ENCODE measurements around the gene C2orf92.

C2orf92 gene

DNA sequence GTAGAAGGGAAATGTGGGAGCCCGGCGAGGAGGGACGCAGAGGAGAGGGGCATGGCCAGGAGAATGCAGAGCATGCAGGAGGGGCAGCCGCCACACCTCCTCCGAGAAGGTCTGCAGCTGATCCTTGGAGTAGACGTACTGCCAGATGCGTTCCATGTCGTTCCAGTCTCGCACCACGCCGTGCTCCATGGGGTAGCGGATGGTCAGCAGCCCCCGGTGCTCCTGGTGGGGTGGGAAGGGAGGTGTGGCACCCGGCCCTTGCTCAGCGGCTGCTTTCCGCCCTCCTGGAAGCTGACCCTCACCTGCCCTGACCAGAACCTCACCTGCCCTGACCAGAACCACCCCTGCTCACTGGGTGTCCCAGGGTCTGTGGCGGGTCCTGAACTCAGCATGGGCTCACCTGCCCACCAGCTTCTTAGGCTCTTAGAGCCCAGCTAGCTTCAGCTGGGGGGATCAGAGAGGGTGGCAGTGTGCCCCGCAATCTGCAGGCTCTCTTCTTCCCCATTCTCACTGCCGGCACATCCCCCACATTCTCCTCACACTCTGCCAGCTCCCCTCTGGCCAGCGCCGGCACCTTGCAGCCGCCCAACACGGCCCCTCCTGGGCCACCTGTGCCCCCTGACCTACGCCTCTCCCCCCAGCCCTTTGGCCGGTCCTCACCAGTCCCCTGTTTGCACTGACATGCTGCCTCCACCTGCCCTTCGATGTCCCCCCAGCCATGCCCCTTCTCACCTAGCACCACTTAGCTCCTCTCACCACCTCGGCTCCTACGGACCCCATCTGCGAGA is 10.1 kb upstream of the C2orf92 start:
- in situ Hi-C loops (cut with MboI; ENCODE audit: low sequenced_read_pairs), result loop anchor here (25.0 kb wide), 1 partner anchor 1597 kb away; no protein-coding TSS in a partner anchor

DNA sequence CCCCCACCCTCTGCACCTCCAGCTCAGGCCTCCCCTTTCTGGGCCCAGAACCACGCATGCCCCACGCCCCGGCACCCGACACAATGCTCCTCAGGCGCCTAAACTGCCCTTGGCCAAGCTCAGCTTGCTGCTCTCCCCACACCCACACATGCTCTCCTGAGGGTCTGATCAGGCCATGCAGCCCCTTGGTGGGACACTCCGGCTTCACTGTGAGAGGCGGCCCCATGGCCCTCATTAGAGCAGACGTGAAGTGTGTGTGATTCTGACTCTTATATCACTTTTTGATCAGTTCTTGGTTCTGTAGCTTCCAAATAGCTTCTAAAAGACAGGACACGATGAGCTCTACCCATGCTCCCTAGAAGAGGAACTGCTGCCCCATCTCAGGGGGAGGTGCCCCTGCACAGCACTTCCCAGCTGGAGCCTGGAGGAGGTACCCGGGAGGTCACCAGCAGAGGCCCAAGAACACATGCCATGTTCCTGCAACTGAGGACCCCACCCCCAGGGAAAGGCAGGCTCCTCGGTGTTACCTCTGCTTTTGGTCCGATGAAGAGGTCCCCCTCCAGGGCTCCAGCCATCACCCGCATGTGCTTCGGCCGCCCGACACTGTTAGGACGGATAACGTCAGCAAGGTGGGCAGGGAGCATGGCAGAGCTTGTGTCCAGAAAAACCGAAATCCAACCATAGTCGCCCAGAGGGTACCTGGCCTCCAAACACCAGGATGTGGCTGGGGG is 9.3 kb upstream of the C2orf92 start:
- in situ Hi-C loops (cut with MboI; ENCODE audit: low sequenced_read_pairs), result loop anchor here (25.0 kb wide), 1 partner anchor 1598 kb away; no protein-coding TSS in a partner anchor

DNA sequence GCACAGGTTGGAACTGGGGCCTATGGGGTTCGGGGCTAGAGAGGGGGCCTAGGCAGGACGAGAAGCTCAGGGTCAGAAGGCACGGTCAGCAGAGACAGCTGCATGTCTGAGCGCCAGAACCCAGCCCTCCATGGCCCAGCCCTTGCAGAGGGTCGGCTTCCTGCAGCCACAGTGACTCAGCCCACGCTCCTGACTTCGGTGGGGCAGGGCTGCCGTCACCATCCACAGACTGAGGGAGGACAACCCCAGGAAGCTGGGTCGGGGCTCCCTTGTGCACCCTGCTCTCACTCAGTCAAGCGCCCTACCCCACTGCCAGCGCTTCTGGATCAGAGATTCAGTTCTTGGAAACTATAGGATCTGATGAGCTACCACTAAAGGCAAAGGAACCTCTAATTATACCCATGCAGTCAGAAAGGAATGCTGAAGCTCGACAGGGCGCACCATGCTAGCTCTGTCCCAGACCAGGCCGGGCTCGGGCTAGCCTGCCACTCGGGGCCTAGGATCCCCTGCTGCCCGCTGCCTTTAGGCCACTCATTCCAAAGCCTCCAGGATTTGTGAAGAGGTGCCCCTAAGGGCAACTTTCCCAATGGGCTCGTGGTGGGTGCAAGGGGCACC is 8.6 kb upstream of the C2orf92 start:
- in situ Hi-C loops (cut with MboI; ENCODE audit: low sequenced_read_pairs), result loop anchor here (25.0 kb wide), 1 partner anchor 1599 kb away; no protein-coding TSS in a partner anchor

DNA sequence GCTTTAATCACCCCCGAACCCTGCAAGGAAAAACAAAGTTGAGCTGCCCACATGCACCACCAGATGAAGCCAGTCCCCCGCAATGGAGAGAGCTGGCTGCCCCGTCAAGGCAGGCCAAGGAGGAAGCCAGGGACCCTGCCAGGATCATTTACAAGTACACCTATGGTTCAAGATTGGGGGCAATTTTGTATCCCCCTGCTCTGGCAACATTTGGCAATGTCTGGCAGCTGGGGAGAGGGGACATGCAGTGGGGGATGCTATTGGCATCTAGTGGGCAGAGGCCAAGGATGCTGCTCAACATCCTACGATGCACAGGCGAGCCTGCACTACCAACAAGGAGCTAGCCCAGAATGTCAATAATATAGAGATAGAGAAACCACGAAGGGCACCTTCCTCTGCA is 7.6 kb upstream of the C2orf92 start:
- in situ Hi-C loops (cut with MboI; ENCODE audit: low sequenced_read_pairs), result loop anchor here (25.0 kb wide), 1 partner anchor 1600 kb away; no protein-coding TSS in a partner anchor

DNA sequence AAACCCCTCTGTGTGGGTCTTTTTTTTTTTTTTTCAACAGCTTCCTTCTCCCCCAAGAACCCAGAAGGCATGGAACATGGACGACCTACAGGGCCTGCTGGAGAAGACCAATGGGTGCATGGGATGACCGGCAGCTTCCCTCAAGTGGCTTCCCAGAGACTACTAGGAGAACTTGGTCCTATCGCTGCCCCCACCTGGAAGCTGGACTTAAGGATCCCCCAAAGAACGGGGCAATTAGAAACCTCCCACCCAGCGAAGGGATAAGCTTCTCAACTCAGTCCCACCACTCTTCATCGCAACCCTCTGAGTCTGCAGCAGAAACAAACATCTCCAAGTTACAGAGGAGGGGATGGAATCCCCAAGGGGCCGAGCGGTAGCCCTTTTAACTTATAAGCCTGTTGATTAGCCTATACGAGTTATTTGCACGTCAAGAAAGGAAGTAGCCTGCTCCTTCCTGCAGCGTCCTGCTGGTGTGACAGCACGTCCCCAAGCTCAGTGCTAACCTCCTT is 7.1 kb upstream of the C2orf92 start:
- in situ Hi-C loops (cut with MboI; ENCODE audit: low sequenced_read_pairs), result loop anchor here (25.0 kb wide), 1 partner anchor 1600 kb away; no protein-coding TSS in a partner anchor

DNA sequence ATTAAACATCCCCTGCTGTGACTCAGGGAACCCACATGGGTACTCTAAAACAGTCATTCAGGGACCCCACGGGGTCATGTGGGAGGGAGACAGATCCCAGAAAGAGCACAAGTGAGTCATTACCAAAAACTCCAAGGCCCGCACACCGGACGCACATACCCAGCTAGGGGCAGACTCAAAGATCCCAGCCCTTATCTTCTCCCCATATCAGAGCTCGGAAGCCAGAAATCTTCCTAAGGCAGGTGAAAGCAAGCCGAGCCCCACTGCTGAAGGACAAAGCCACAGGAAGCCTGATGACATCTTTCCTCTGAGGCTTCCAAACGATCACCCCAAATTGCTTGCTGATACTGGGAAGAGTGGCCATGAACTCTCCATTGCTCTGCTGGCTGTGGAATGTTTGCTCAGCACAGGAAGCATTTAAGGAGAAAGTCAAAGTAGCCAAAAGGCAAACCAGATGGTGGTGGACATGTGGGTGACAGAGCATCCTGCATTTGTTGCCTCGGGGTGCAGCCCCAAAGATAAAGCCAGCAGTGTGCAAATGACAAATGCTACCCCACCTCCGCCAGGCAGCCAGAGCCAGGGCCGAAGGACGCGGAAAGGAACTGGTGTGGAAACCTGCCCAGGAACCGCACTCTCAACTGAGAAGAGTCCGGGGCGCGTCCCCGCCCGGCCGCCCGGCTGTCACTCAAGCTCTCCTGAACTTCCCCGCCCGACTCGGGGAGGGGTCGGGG is 6.5 kb upstream of the C2orf92 start:
- in situ Hi-C loops (cut with MboI; ENCODE audit: low sequenced_read_pairs), result loop anchor here (25.0 kb wide), 1 partner anchor 1601 kb away; no protein-coding TSS in a partner anchor

DNA sequence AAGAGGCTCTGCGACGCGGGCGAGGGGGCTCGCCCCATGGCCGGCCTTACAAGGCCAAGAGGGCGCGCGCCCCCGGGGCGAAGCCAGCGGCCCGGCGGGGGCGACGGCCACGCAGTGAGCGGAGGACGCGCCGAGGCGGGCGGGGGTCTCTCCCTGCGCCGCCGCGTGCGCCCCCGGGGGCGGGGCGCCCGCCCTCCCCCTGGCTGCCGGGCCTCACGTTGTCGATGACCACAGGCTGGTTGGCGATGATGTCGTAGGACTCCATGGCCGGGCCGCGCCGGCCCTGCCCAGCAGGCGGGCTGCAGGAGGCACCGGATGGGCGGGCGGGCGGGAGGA is 5.9 kb upstream of the C2orf92 start:
- in situ Hi-C loops (cut with MboI; ENCODE audit: low sequenced_read_pairs), result loop anchor here (25.0 kb wide), 1 partner anchor 1601 kb away; no protein-coding TSS in a partner anchor

DNA sequence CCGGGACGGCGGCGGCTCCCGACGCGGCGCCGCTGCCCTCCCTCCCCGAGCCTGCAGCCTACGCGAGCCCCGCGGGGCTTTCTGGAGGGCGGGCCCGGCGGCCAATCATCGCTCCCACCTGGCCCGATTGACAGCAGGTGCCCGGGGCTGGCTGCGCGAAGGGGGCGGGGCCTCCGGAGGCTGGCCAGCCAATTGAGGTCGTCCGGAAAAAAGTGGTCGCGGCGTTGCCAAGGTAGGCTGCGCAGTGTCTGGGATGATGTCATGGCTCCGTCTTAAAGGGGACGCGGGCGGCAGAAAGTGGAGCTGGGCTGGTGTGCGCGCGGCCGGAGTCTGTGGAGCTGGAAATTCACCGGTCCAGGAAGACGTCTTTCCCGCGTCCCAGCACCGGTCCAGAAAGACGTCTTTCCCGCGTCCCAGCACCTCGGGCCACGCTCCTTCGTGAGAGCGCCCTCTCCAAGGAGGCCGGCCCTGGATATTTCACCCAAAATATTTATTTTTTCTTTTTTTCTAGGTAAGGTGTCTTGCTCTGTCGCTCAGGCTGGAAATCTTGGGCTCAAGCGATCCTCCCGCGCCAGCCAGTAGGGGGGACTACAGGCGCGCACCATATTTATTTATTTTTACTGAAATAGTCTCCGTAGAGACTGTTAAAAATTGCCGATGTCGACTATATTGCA is 5.4 kb upstream of the C2orf92 start, which contains the start of gene ACTR1B:
TSS of gene ACTR1B (minus strand) at position 83 of the 674 bp plus-strand sequence. CDS start 154 bp downstream, outside the sequence.
- in situ Hi-C loops (cut with MboI; ENCODE audit: low sequenced_read_pairs), result loop anchor here (25.0 kb wide), 1 partner anchor 1602 kb away; no protein-coding TSS in a partner anchor

DNA sequence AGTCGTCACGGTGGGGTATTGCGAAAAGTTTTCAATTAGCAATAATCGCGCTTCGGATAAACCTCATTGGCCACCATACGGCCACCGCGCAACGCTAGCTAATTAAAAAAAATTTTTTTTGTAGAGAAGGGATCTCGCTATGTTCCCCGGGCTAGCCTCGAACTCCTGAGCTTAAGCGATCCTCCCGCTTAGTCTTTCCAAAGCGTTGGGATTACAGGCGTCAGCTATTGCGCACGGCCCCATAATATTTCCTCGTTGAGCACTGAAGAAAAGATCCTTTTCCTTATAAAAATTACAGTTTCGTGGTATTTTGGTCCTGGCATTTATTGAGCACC is 4.9 kb upstream of the C2orf92 start:
- in situ Hi-C loops (cut with MboI; ENCODE audit: low sequenced_read_pairs), result loop anchor here (25.0 kb wide), 1 partner anchor 1602 kb away; no protein-coding TSS in a partner anchor

DNA sequence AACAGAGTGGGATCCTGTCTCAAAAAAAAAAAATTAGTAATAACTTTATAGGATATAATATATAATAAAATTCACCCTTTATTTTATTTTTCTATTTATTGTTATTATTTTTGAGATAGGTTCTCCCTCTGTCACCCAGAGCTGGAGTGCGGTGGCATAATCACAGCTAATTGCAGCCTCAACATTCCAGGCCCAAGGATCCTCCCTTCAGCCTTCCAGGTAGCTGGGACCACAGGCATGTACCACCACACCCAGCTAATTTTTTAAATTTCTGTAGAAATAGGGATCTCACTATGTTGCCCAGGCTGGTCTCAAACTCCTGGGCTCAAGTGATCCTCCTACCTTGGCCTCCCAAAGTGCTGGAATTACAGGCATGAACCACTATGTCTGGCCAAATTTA is 958 bp downstream of the C2orf92 start:
- in situ Hi-C loops (cut with MboI; ENCODE audit: low sequenced_read_pairs), result loop anchor here (25.0 kb wide), 1 partner anchor 1608 kb away; no protein-coding TSS in a partner anchor

DNA sequence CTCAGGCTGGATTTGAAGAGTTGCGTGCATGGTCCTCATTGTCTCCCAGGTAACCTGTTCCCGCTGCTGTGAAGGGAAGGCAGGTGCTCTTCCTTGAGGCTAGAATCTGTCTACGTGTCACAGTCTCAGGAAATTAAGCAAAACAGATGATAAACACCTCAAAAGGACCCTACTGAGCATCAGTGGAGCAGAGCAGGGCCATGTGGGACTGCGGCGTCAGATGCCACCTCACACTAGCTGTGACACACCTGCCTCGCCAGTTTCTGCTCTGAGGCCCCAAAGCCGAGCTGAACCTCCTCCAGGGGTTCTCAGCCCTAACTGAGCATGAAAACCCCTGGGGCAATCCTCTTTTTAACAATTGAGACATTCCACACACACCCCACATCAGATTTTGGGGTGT is 2.0 kb downstream of the C2orf92 start:
- in situ Hi-C loops (cut with MboI; ENCODE audit: low sequenced_read_pairs), result loop anchor here (25.0 kb wide), 1 partner anchor 1609 kb away; no protein-coding TSS in a partner anchor

DNA sequence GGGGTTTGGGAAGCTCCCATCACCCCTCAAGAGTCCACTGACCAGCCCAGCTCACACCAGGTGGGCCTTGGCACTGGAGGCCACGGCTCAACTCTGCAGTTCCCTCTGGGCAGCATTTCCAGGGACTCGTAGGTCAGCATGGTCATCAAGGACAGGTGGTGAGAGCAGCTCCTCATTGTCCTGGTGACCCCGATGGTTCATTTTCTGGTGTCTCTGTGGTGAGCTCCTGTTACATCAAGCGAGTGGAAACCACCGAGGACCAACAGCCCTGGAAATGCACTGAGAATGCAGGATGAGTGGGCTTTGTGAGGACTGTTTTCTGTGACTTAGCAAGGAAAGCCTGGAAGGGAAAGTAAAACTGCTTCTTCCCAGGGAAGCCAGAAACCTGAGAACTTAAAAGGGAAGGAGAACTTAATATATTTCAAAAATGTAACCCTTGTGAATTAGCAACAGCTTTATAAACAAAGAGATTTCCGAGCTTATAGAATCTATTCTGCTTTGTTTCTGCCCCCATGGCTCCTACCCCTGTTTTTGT is 3.2 kb downstream of the C2orf92 start:
- in situ Hi-C loops (cut with MboI; ENCODE audit: low sequenced_read_pairs), result loop anchor here (25.0 kb wide), 1 partner anchor 1610 kb away; no protein-coding TSS in a partner anchor

DNA sequence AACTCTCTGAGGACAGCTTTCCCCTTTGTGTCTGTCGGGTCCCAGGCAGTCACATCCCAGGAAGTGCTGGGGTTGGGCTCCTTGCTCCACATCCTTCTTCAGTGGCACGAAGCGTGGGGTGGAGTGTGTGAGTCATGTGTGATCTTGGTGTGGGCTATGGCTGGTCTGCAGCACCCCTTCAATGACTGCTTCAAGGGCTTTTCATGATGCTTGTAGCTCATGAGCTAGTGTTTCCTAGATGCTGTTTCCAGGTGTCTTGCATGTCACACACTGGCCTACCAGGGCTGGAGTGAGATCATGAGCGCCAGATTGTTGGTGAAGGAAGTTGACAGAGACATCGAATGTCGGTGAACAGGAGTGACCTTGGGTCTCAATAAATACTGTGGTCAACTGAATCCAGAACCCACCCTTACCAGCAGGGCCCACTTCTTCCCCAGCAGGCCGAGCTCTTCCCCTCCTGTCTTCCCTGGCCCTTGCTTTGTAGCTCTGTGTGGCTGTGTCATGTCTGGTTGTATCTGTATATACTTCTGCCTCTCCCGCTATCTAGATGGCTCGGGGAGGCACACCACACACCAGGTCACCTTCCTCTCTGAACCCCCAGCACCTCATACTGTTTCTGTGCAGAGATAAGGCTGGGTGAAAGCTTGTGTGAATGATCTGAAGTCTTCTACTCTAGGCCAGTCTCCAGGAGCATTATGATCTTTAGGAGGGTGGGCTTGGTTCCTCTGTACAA is 3.8 kb downstream of the C2orf92 start:
- in situ Hi-C loops (cut with MboI; ENCODE audit: low sequenced_read_pairs), result loop anchor here (25.0 kb wide), 1 partner anchor 1611 kb away; no protein-coding TSS in a partner anchor

DNA sequence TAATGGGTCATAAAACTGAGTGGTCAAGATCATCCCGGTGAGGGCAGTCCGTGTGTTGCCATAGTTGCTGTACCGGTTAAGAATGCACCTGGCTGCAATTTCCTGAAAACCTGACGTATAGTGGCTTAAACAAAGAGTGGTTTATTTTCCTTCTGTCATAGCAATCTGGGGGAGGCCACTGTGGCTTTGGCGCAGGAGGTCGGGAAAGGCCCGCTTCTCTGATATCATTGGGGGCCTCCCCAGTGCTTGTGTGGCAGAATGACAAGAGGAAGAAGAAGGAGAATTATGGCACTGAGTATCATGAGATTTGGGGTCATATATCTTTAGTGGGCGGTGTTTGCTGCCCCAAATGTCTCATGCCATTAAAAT is 4.4 kb downstream of the C2orf92 start:
- in situ Hi-C loops (cut with MboI; ENCODE audit: low sequenced_read_pairs), result loop anchor here (25.0 kb wide), 1 partner anchor 1612 kb away; no protein-coding TSS in a partner anchor

DNA sequence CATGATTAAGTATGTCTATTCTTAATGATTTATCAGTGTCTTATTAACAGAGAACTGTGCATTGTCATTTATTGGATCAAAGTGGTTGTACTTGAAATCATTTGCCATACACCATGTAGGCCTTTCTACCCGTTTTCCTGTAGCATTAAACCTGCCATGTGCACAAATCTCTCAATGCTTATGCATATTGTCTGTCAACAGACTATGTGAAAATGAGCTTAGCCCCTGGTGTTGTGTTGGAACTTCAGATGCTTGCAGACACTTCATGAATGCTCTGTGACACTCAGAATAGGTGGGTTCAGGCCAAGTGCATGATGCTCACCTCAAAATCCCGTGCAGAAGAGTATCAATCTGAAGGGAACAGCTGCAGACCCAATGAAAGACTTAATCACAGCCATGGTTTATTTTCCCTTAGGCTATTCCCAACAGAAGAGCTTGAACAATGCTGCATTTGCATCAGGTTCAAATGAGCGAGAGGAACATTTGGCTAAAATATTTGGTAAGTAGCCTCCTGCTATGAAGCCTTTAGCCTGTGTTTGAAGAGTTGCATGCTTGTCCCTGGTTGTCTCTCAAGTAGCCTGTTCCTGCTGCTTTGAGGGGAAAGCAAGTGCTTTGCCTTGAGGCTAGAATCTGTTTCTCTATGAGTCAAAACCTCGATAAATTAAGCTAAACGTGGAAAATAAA is 6.1 kb downstream of the C2orf92 start:
- in situ Hi-C loops (cut with MboI; ENCODE audit: low sequenced_read_pairs), result no loop called here

DNA sequence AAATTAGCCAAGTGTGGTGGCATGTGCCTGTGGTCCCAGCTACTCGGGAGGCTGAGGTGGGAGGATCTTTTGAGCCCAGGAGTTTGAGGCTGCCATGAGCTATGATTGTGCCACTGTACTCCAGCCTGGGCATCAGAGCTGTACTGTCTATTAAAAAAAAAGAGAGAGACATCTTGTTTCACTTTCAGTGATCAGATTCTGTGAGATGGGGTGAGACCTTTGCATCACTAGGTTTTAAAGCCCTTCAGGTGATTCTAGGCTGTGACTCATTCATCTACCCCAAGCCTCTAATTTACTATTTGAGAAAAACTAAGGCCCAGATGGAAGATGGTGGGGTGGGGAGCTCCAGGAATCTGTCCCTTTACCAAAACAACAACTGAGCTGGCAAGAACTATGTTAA is 7.1 kb downstream of the C2orf92 start:
- in situ Hi-C loops (cut with MboI; ENCODE audit: low sequenced_read_pairs), result no loop called here

DNA sequence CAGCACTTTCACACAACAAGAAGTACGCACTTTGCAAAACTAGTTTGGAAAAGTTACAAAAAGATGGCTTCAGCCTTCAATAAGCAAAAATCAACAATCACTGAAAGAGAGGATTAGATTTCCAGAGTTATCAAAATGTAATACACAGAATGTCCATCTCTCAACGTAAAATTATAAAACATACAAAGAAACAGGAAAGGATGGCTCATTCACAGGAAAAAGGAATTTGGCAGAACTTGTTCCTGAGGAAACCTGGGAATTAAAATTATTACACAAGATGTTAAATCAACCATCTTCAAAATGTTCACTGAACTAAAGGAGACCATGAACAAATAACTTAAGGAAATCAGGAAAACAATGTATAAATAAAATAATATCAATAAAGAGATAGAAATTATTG is 8.0 kb downstream of the C2orf92 start:
- in situ Hi-C loops (cut with MboI; ENCODE audit: low sequenced_read_pairs), result no loop called here

DNA sequence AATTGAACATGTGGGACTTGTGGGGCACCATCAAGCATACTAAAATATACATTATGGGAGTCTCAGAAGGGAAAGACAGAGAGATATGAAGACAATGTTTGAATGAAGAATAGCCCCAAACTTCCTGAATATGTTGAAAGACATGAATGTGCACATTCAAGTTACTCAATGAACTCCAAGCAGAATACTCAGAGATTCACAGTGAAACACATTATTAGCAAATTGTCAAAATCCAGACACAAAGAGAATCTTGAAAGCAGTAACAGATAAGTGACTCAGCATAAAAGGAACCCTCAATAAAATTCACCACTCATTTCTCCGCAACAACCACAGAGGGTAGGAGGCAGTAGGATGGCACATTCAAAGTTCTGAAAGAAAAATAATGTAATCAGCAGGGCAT is 8.8 kb downstream of the C2orf92 start:
- in situ Hi-C loops (cut with MboI; ENCODE audit: low sequenced_read_pairs), result no loop called here

Measured in HL-60/S4 treated with phorbol 12-myristate 13-acetate at 8.2 ng/mL for 4 days and 3 days (cell line).